ENCODE results near the gene GRIK3. TPM values are rescaled to one million over a fixed set of nuclear protein-coding genes. Genes with fewer than 3 reads are reported as not detected.

The GRIK3 gene
- total and polyA plus RNA-seq, 3 donors from 2014 or later = 0.99 to 6.3 (median 3.1) TPM

DNA sequence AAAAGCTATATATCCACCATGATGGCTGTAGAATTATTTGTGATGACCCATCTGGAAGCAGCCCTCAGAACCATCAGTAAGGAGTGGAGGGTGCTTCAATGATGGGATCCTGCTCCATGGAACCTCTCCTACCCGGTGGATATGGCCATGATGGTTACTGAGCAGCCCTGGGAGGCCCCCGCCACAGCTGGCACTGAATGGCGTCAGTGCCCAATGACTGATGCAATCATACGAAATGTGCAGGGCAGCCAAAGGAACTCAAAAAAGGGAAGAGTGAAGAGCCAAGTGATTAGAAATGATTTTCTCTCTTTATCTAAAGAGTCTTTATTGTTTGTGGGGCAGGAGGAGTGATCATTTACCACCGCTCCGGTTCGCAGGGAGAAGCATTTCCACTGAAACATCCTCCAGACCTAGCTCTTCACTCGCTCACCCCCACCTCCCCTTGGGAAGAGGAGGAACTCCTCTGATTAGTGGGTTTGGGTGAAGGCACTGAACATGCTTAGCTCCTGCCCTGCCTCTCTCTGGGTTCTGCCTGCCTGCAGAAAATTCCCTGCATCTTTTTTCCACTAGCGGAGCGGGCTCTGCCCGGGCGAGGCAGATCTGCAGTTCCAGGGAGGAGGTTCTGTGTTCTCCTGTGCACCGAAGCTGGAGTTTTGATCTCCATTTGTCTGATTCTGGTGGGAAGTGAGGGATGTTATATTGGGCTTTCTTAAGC, 260.3 kb downstream of the GRIK3 start:
- peaks cover 7% of the 10 kb centered on the region for H3K4me1 ChIP-seq
- H3K27ac ChIP-seq = no peak overlapping the region
- 83 to 86% methylated on average over 12 to 13 of the region's 13 CpGs for WGBS, 2 donors
- no peak overlapping the region for H3K4me3 ChIP-seq
- TF ChIP-seq, protein P1, sequence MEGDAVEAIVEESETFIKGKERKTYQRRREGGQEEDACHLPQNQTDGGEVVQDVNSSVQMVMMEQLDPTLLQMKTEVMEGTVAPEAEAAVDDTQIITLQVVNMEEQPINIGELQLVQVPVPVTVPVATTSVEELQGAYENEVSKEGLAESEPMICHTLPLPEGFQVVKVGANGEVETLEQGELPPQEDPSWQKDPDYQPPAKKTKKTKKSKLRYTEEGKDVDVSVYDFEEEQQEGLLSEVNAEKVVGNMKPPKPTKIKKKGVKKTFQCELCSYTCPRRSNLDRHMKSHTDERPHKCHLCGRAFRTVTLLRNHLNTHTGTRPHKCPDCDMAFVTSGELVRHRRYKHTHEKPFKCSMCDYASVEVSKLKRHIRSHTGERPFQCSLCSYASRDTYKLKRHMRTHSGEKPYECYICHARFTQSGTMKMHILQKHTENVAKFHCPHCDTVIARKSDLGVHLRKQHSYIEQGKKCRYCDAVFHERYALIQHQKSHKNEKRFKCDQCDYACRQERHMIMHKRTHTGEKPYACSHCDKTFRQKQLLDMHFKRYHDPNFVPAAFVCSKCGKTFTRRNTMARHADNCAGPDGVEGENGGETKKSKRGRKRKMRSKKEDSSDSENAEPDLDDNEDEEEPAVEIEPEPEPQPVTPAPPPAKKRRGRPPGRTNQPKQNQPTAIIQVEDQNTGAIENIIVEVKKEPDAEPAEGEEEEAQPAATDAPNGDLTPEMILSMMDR (IDR thresholded peaks at IDR 0.05) = no peak
- no peak for TF ChIP-seq POLR2A (IDR thresholded peaks at IDR 0.05)
- intact Hi-C loops (cut with DNase I; ENCODE audit: low total_unique reads) = no loop called here
- H3K36me3 ChIP-seq (ENCODE audit: low read depth, missing control alignments) = no peaks in the 10 kb centered on the region
- no peaks in the 10 kb centered on the region for H3K9me3 ChIP-seq
- DNase-seq = no peak
- no peaks in the 10 kb centered on the region for H3K27me3 ChIP-seq

DNA sequence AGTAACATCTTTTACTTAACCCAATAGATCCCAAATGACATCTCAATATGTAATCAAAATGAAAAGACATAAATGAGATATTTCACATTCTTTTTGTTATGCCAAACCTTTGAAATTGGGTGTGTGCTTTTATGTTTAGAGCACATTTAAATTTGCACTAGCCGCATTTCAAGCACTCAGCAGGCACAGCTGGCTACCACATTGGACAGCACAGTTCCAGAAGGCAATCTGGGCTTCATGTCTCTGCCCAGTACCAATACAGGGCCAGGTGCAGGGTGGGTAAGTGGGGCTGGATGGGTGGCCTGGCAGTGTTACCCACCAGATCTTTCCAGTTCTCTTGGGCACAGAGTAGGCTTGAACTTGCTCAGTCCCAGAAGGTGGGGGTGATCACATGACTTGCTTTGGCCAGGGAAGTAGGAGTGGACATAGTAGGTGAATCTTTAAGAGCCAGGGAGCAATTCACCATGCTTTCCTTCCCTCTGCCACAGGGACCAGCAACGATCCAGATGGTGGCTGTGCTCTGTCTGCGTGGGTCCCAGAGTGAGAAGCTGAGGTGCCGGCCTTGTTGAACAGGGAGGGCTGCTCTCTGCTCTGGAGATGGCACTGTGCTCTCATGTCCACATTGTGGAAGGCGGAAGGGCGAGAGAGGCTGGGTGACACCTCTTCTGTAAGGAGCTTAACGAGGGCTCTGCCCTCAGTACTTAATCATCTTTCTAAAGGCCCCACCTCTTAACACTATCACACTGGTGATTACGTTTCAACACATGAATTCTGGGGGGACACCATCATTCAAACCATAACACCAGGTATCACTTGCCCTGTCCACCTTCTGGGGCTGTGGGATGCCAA, 261.4 kb downstream of the GRIK3 start:
- H3K9me3 ChIP-seq = no peaks in the 10 kb centered on the region
- H3K4me1 ChIP-seq = peaks cover 7% of the 10 kb centered on the region
- no peak for DNase-seq
- WGBS, 2 donors = 86 to 88% methylated on average over 8 of the region's 8 CpGs
- intact Hi-C loops (cut with DNase I; ENCODE audit: low total_unique reads) = no loop called here
- no peak overlapping the region for H3K27ac ChIP-seq
- no peak overlapping the region for H3K4me3 ChIP-seq
- H3K27me3 ChIP-seq = no peaks in the 10 kb centered on the region
- TF ChIP-seq, protein P1 (IDR thresholded peaks at IDR 0.05) = no peak
- no peak for TF ChIP-seq POLR2A (IDR thresholded peaks at IDR 0.05)
- H3K36me3 ChIP-seq (ENCODE audit: low read depth, missing control alignments) = no peaks in the 10 kb centered on the region

DNA sequence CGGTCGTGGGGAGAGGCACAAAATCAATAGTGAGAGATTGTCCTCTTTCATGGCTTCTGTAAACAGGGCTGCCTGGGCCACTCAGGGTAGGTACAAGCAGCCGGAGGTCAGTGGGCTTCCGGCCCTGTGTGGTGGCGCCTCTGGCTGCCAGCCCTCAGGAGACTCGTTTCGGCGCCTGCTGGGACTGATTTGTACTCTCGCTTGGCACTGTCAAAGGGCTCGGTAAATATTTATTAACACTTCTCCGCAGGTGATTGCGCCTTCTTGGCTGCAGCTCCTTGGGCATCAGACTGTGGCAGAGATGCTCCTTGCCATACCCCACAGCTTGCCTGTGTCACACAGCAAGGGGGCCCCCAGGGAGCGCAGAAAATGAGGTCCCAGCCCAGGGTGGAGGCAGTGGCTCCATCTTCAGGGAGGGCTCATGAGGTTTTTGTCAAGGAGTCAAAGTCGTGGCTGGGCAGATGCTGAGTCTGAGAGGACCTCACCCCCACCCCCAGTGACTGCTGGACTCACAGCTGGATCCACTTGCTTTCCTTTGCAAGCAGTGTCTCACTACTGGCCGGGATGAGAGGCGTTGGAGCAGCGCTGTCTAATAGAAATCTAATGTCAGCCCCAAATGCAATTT, 262.5 kb downstream of the GRIK3 start:
- H3K36me3 ChIP-seq (ENCODE audit: low read depth, missing control alignments) = no peaks in the 10 kb centered on the region
- 34 to 49% methylated on average over 14 to 17 of the region's 17 CpGs for WGBS, 2 donors
- no peaks in the 10 kb centered on the region for H3K27me3 ChIP-seq
- TF ChIP-seq, protein P1 (IDR thresholded peaks at IDR 0.05) = no peak
- no peak for TF ChIP-seq POLR2A (IDR thresholded peaks at IDR 0.05)
- no peak for DNase-seq
- no peak overlapping the region for H3K27ac ChIP-seq
- H3K4me1 ChIP-seq = peaks cover 5% of the 10 kb centered on the region
- no peak overlapping the region for H3K4me3 ChIP-seq
- intact Hi-C loops (cut with DNase I; ENCODE audit: low total_unique reads) = no loop called here
- H3K9me3 ChIP-seq = no peaks in the 10 kb centered on the region

DNA sequence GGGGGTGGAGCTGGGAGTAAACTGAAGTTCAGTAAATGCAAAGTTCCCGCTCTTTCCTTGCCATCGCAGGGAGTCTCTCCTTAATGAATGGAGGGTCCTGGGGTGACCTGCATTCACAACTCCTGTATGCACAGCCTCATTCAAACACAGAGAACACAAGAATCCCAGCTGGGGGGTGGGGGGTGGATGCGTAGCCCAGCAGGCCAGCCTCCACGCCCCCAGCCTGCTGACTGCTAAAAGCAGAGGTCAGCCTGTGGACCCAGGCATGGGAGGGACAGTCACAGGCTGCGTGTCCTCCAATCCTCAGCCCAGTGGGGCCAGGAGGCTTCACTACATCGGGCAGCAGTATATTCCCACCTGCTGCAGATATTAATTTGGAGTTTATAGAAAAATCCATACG, 263.1 kb downstream of the GRIK3 start:
- H3K4me1 ChIP-seq = peaks cover under 1% of the 10 kb centered on the region
- H3K27me3 ChIP-seq = no peaks in the 10 kb centered on the region
- TF ChIP-seq, protein P1 (IDR thresholded peaks at IDR 0.05) = no peak
- no peak for TF ChIP-seq POLR2A (IDR thresholded peaks at IDR 0.05)
- WGBS, 2 donors = 61 to 78% methylated on average over 7 of the region's 7 CpGs
- H3K4me3 ChIP-seq = no peak overlapping the region
- H3K36me3 ChIP-seq (ENCODE audit: low read depth, missing control alignments) = no peaks in the 10 kb centered on the region
- DNase-seq = no peak
- intact Hi-C loops (cut with DNase I; ENCODE audit: low total_unique reads) = no loop called here
- H3K27ac ChIP-seq = no peak overlapping the region
- no peaks in the 10 kb centered on the region for H3K9me3 ChIP-seq
